ENCODE data around the gene TFF3.

- TF ChIP-seq TAF1 (IDR thresholded peaks at IDR 0.05; ENCODE audit: low read depth) = no peak
- TF ChIP-seq EZH2 (IDR thresholded peaks at IDR 0.05; ENCODE audit: borderline replicate concordance, insufficient read depth, low read length, poor library complexity, severe bottlenecking) = no peak
- no peak for TF ChIP-seq CTCF (IDR thresholded peaks at IDR 0.05; ENCODE audit: poor library complexity, severe bottlenecking)
- TF ChIP-seq RAD21 (conservative IDR thresholded peaks at IDR 0.05) = no peak
- no peak for TF ChIP-seq EP300 (conservative IDR thresholded peaks at IDR 0.05; ENCODE audit: poor library complexity, severe bottlenecking)
- TF ChIP-seq SMC3 (conservative IDR thresholded peaks at IDR 0.05; ENCODE audit: poor library complexity) = no peak
- no peak for TF ChIP-seq POLR2AphosphoS5 (IDR thresholded peaks at IDR 0.05)
- TF ChIP-seq REST (IDR thresholded peaks at IDR 0.05; ENCODE audit: borderline replicate concordance) = no peak
Observed at GRCh38 chr21:42293649-42294272, 21.4 kb downstream of the TFF3 start.

All from neural cell (in vitro differentiated cells).